Measurements from ENCODE around the gene ACSL1.

DNA sequence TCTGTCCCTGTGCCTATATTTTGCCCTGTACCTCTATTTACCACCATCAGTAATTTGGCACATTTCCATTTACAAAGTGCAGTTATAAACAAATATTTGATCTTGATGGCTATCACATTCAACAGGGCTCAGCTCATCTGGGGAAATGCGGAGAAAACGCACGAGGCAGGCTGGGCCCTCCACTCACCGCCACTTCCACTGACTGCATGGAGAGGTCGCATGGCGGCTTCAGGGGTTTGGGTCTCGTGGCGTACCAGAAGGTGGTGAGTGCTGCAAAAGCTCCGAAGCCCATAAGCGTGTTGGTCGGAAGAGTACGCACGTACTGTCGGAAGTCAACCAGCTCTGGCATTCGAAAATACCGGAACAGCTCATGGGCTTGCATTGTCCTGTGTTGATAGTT lies 22.6 kb downstream of the ACSL1 start:
- no peak for TF ChIP-seq EZH2 (IDR thresholded peaks at IDR 0.05; ENCODE audit: low read length, unreplicated experiment)
- TF ChIP-seq, protein P1, sequence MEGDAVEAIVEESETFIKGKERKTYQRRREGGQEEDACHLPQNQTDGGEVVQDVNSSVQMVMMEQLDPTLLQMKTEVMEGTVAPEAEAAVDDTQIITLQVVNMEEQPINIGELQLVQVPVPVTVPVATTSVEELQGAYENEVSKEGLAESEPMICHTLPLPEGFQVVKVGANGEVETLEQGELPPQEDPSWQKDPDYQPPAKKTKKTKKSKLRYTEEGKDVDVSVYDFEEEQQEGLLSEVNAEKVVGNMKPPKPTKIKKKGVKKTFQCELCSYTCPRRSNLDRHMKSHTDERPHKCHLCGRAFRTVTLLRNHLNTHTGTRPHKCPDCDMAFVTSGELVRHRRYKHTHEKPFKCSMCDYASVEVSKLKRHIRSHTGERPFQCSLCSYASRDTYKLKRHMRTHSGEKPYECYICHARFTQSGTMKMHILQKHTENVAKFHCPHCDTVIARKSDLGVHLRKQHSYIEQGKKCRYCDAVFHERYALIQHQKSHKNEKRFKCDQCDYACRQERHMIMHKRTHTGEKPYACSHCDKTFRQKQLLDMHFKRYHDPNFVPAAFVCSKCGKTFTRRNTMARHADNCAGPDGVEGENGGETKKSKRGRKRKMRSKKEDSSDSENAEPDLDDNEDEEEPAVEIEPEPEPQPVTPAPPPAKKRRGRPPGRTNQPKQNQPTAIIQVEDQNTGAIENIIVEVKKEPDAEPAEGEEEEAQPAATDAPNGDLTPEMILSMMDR (conservative IDR thresholded peaks at IDR 0.05; ENCODE audit: low read depth, low read length) = no peak
